Myocyte (in vitro differentiated cells): ENCODE measurements around the gene TTC34. TPM values are rescaled to one million over a fixed set of nuclear protein-coding genes. Genes with fewer than 3 reads are reported as not detected.
"Not testable (repeated sequence)": the region's sequence is repeated elsewhere in the genome, so short reads cannot be mapped to it uniquely, and the experiment has no call there.

Experiments used
- DNase-seq: peaks from one replicate; pipeline ENCODE4 v3.0.0-alpha.2; 2012; ENCODE audit warnings: low read depth
- total RNA-seq: library from RNA; depleted of rRNA; stranded (reverse); fragments of >200 nt; gene quantifications from 2 replicates; pipeline ENCODE4 v1.2.3, GENCODE V29; 2014

Gene TTC34
- total RNA-seq, 1 donor from 2014 or later: 0.32 TPM

DNA sequence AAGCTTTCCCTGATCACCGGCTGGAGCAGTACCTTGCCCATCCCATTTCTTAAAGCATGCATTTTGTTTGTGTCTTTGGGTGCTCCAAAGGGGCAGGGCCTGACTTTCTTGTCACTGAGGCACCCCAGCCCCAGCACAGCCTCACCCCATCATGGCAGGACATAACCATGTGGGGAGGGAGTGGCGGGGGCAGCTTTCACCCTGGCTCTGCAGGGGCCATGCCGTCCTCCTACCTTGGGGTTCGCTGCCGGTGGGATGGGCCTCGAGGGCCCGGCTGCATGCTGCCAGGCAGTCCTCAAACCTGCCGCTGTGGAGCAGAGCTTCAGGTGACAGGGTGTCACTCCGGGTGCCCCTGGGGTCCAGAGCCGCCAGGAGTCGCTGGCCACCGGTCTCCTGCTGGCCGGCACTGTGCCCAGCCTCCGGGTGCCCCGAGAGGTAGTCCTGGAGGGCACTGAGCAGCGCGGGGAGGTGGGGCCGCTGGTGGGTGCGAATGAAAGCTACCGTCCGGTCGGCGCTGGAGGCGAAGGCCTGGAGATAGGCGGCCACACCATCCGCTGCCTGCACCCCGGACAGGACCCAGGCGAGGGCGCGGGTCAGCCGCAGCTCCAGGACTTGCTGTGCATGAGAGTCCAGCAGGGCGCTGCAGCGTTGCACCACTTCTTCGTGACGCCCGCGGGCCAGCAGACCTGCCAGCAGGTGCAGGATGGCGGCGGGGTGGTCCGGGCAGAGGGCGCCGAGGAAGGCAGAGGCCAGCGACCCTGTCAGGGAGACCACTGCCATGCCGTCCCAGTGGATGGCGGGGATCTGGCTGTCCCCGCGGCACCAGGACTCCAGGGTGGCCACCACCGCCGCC, 1.5 kb downstream of the TTC34 start:
- no peak for DNase-seq

DNA sequence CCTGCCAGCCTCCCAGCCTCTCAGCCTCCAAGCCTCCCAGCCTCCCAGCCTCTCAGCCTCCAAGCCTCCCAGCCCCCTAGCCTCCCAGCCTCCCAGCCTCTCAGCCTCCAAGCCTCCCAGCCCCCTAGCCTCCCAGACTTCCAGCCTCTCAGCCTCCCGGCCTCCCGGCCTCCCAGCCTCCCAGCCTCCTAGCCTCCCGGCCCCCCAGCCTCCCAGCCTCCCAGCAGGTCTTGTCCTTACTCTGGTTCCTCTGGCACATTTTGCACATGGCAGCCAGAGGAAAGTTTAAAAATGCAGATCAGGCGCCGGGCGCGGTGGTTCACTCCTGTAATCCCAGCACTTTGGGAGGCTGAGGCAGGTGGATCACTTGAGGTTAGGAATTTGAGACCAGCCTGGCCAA, 2.5 kb downstream of the TTC34 start:
- not testable (repeated sequence) for DNase-seq

- no peak for DNase-seq
Observed at GRCh38 chr1:2797741-2798016, 3.8 kb downstream of the TTC34 start.

DNA sequence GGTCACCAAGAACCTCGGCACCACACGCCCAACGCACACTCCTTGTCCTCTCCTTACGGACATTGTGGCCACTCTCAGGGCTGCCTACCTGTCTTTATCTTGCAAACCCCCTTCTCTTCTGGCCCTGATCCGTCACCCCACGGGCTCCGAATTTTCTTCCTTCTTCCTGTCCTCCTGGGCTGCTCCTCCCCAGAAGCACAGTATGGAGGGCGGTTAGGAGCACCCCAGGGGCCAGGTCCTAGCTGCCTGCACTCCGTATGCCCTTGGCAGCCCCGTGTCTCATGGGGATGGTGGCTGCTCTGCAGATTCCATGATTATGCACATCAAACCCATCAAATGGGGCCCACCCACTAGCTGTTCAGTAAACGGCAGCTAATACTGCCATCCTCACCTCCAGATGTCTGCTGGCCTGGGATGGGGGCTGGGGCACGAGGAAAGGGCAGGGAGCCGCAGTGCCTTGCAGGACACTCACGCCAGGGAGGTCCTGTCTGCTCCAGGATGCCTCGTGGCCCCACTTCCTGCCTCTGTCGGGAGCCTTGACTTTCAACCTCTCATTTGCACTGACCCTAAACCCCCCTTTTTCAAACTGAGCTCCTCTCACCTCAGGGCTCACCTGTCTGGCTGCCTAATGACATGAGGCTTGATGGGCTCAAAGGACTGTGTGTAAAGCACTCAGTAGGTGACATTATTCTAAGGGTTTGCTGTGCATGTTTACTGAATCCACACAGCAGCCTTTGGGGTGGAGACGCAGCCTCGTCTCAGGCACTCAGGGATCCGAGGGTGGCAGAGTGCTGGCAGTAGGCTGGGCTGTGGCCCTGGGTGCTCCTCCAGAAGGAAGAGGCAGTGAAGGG, 4.4 kb downstream of the TTC34 start:
- no peak for DNase-seq

- no peak for DNase-seq
Observed at GRCh38 chr1:2795926-2796325, 5.6 kb downstream of the TTC34 start.

GRCh38 chr1:2791027-2791760, 10.3 kb downstream of the TTC34 start:
- no peak for DNase-seq

GRCh38 chr1:2789986-2790581, 11.4 kb downstream of the TTC34 start:
- no peak for DNase-seq

GRCh38 chr1:2789164-2789985, 12.1 kb downstream of the TTC34 start:
- no peak for DNase-seq

DNA sequence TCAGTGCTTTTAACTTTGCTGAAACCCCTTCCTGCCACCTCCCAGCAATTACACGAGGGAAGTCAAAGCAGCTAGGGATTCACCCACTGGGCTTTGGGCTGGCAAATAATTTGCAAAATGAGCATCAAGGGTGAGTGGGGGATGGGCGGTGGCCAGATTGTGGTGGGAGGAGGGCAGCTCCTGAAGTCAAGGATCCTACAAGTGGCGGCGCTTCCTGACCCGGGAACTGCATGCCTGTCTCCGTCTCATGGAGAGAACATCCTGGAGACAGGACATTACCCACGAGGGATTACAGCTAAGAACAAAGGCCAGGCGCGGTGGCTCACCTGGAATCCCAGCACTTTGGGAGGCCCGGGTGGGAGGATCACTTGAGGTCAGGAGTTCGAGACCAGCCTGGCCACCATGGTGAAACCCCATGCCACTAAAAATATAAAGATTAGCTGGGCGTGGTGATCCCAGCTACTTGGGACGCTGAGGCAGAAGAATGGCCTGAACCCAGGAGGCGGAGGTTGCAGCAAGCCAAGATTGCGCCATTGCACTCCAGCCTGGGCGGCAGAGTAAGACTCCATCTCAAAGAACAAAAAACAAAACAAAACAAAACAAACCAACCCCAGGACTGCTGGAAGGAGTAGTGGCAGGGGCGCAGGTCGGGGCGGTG, 12.9 kb downstream of the TTC34 start:
- no peak for DNase-seq

DNA sequence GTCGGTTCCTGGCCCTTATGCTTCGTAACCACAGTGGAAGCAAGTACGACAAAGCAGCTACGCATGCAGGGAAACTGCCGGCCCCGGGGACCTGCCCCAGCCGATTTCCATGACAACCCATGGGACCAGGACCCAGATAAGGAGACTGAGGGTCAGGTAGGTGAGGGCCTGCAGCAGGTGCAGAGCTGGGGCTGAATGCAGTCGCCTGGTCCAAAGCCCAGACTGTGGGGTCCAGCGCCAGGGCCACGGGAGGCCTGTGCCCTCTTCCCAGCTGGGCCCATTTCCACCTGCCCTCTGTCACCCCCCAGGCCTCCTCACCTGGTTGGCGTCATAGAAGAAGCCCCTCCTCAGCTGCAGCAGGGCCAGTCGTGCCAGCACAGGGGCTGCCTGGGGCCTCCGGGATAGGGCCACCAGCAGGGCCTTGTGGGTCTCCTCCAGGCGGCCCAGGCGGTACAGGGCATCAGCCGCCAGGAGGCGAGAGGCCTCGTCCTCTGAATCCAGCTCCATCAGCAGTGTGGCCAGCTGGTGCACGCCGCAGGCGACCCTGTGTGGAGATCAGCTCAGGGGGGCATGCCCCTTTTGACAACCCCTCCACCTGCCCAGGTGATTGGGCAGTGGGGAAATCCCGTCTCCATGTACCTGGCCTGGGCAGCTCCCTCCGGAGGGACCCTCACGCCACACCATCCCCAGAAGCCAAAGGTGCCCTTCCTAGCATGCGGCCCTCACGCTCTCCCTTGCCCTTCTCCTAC, 14.2 kb downstream of the TTC34 start:
- no peak for DNase-seq

DNA sequence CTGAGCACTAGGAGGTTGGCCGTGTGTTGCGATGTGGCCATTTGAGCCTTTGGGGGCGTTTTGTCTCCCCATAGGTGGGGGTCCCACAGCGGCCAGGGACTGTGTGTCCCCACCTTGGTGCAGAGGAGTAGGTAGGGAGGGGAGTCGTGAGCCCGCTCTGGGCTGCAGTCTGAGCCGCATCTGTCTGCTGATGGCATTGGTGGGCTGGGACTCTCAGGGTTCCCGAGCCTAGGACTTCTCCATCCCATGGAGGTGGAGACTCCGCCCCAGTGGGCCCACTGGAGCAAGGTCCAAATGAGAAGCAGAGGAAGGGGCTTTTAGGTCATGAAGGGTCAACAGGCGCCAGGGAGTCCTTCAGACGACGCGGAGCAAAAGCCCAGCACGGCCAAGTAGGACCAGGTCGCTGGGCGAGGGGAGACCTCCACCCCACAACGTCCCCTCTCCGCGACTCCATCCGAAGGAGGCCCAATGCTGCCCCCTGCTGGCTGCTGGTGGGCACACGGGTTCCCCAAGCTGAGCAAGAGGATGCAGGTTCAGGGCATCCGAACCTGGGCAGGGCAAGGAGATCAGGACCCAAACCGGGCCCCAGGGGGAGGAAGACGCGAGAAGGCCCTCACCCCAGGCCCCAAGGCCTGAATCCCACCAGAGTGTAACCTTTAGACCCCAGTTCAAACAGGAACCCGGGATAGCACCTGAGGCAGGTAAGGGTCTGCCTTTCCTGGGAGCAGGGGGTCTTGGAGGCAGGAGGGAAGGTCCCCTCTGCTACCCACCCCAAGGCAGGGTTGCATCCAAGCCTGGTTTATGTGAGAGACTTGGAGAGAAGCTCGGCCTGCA, 14.9 kb downstream of the TTC34 start:
- no peak for DNase-seq

- DNase-seq: no peak
Observed at GRCh38 chr1:2785631-2786328, 15.7 kb downstream of the TTC34 start.

DNA sequence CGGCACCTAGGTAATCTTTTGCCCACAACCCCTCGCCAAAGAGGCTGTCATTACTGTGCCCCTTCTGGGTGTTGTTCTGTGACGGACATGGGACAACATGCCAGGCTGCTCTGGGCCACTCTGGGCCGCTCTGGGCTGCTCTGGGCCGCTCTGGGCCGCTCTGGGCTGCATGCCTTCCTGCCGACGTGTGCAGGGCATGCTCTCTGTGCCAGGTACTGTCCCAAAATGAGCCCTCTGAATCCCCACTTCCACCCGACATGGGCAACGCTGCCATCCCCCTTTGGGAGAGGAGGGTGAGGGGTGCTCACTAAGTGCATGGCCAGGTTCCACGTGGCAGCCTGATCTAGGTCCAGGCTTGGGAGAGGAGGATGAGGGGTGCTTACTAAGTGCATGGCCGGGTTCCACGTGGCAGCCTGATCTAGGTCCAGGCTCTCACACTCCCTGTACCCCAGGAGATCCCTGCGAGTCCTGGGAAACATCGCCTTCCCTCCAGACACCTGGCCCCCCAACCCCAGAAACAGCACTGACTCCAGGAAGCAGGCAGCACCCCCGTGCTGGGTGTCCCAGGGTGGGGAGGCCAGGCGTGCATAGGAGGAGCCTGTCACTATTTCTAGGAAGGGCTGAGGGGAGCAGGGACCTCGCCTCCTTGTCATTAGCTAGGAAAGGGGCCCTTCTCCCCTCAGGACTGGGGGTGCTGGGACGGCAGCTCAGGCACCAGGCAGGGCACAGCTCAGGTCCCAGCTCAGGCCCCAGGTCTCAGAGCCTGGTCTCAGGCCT, 16.5 kb downstream of the TTC34 start:
- DNase-seq: no peak

GRCh38 chr1:2783435-2784397, 17.8 kb downstream of the TTC34 start:
- no peak for DNase-seq

GRCh38 chr1:2783069-2783434, 18.4 kb downstream of the TTC34 start:
- DNase-seq: no peak

GRCh38 chr1:2781627-2782026, 19.9 kb downstream of the TTC34 start:
- no peak for DNase-seq
